ENCODE data around the gene CDH13.

CDH13 gene

GRCh38 chr16:82980810-82981209 is 354.0 kb downstream of the CDH13 start:
- no peak for TF ChIP-seq CTCF (IDR thresholded peaks at IDR 0.05)
- H3K9me3 ChIP-seq: no peaks in the 10 kb centered on the region
- H3K4me3 ChIP-seq: no peak overlapping the region
- H3K27me3 ChIP-seq: no peaks in the 10 kb centered on the region
- no peak overlapping the region for H3K27ac ChIP-seq
- intact Hi-C loops (cut with DNase I; ENCODE audit: low total_unique reads): no loop called here
- no peaks in the 10 kb centered on the region for H3K36me3 ChIP-seq
- DNase-seq: no peak
- H3K4me1 ChIP-seq: peaks cover 0 to 4% (median 2%) of the 10 kb centered on the region in 4 donors

DNA sequence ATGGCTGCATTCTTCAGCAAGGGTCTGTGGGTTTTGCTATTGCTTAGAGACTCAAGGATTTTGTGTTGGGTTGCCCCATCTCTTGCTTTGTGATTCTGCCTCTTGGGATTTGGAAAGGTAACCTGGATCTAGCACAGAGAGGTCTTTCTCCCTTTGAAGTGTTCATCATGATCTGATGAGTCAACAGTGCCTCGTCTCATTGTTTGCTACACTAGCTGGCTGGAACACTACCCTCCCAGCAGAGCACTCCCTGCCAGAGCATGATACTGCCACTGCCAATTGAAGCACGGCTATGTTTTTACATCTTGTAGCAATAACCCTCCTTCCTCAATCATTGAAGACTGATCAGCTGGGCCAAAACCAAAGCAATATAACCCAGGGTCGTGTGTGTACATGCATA is 361.0 kb downstream of the CDH13 start:
- H3K27me3 ChIP-seq: no peaks in the 10 kb centered on the region
- no peak overlapping the region for H3K27ac ChIP-seq
- H3K36me3 ChIP-seq: no peaks in the 10 kb centered on the region
- H3K4me1 ChIP-seq: no peaks in the 10 kb centered on the region
- H3K9me3 ChIP-seq: no peaks in the 10 kb centered on the region
- no peak for DNase-seq
- intact Hi-C loops (cut with DNase I; ENCODE audit: low total_unique reads): no loop called here
- no peak for TF ChIP-seq CTCF (IDR thresholded peaks at IDR 0.05)
- H3K4me3 ChIP-seq: no peak overlapping the region

- no peak overlapping the region for H3K4me3 ChIP-seq
- no peak for DNase-seq
- H3K27me3 ChIP-seq: no peaks in the 10 kb centered on the region
- TF ChIP-seq CTCF (IDR thresholded peaks at IDR 0.05): no peak
- H3K27ac ChIP-seq: no peak overlapping the region
- no peaks in the 10 kb centered on the region for H3K36me3 ChIP-seq
- no peaks in the 10 kb centered on the region for H3K4me1 ChIP-seq
- no peaks in the 10 kb centered on the region for H3K9me3 ChIP-seq
- intact Hi-C loops (cut with DNase I; ENCODE audit: low total_unique reads): no loop called here
Measured at GRCh38 chr16:82990155-82990554, 363.4 kb downstream of the CDH13 start.

DNA sequence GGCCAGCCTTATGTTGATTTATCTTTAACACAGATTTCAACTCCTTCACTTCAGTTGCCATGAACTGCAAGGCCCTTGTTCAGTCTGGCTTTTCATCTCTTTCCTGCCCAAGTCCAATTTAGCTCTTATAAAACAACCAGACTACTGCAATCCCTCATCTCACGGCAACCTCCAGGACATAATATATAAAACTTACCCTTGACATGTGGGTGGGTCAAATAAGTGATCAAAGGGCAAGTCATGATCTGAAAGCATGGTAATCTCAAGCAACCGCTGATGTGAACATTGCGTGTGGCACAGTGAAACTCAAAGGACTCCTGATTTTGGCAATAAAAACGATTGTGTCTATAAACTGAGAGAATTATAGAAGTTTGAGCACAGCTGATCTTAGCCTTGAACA is 364.6 kb downstream of the CDH13 start:
- Histone ChIP-seq H3K36me3 (no peaks in the 10 kb centered on the region), H3K9me3 (no peaks in the 10 kb centered on the region), H3K27me3 (no peaks in the 10 kb centered on the region), H3K4me1 (peaks cover 0 to 9% (median 6%) of the 10 kb centered on the region in 4 donors), H3K4me3 (no peak overlapping the region), H3K27ac (no peak overlapping the region)
- intact Hi-C loops (cut with DNase I; ENCODE audit: low total_unique reads): no loop called here
- no peak for TF ChIP-seq CTCF (IDR thresholded peaks at IDR 0.05)
- no peak for DNase-seq

DNA sequence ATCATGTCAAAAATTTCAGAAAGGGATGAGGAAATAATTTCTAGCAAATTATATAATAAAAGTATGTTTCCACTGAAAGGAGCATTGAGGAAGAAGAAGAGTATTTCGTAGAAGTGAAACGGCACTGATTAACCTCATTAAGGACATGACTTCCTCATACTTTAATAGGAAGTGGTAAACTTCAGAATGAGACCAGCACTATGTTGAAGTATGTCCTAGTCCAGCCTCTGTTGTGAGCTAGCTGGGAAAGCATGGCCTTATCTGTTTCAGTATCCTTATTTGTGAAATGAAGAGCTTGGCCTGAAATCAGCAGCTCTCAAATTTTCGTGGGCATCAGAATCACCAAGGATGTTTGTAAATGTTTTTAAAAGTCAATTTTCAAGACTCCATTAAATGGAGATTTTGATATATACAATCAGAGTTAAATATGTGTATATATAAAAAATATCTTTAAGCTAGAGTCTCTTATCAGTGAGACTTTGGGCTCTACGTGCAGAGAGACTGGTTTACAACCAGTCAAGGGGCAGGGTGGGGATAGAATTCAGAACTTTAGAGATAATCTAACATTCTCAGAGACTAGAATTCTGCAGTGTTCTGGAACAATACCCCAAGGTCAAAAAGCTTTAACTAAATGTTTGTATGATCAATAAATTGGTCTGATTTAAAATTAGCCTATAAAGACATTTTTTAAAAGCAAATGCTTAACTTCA is 365.4 kb downstream of the CDH13 start:
- Histone ChIP-seq H3K4me1 (peaks cover 0 to 13% (median 6%) of the 10 kb centered on the region in 4 donors), H3K4me3 (no peak overlapping the region), H3K27ac (no peak overlapping the region), H3K27me3 (no peaks in the 10 kb centered on the region), H3K9me3 (no peaks in the 10 kb centered on the region), H3K36me3 (no peaks in the 10 kb centered on the region)
- DNase-seq: no peak
- no peak for TF ChIP-seq CTCF (IDR thresholded peaks at IDR 0.05)
- intact Hi-C loops (cut with DNase I; ENCODE audit: low total_unique reads): no loop called here

DNA sequence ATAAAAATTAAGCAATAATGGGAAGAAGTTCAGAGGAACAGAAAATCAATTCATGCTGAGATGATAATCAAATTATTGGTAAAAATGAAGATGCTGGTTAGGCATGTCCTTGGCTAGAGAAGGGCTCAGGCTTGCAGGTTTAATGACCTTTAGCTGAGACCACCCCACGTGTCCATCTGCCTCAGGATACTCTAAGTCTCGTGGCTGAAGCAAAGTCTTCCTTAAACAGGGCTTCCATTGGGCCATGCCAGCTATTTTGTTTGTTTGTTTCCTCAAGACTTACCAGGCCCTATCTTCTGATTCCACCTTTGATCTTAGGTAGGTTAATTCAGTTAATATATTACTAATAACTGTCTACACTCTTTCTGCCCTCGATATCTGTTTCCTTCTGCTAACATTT is 366.0 kb downstream of the CDH13 start:
- no peaks in the 10 kb centered on the region for H3K9me3 ChIP-seq
- intact Hi-C loops (cut with DNase I; ENCODE audit: low total_unique reads): no loop called here
- no peak overlapping the region for H3K4me3 ChIP-seq
- no peak for TF ChIP-seq CTCF (IDR thresholded peaks at IDR 0.05)
- H3K27me3 ChIP-seq: no peaks in the 10 kb centered on the region
- H3K4me1 ChIP-seq: peaks cover 0 to 13% (median 6%) of the 10 kb centered on the region in 4 donors
- no peak for DNase-seq
- no peak overlapping the region for H3K27ac ChIP-seq
- H3K36me3 ChIP-seq: no peaks in the 10 kb centered on the region

Data from tibial artery (tissue), 4 donors.